Measurements from ENCODE around the gene NCKAP5.

GRCh38 chr2:132654335-132654734, 913.9 kb downstream of the NCKAP5 start:
- TF ChIP-seq EZH2 (IDR thresholded peaks at IDR 0.05; ENCODE audit: low read depth): no peak
- TF ChIP-seq, protein P1, sequence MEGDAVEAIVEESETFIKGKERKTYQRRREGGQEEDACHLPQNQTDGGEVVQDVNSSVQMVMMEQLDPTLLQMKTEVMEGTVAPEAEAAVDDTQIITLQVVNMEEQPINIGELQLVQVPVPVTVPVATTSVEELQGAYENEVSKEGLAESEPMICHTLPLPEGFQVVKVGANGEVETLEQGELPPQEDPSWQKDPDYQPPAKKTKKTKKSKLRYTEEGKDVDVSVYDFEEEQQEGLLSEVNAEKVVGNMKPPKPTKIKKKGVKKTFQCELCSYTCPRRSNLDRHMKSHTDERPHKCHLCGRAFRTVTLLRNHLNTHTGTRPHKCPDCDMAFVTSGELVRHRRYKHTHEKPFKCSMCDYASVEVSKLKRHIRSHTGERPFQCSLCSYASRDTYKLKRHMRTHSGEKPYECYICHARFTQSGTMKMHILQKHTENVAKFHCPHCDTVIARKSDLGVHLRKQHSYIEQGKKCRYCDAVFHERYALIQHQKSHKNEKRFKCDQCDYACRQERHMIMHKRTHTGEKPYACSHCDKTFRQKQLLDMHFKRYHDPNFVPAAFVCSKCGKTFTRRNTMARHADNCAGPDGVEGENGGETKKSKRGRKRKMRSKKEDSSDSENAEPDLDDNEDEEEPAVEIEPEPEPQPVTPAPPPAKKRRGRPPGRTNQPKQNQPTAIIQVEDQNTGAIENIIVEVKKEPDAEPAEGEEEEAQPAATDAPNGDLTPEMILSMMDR (conservative IDR thresholded peaks at IDR 0.05): no peak
